22Rv1 (cell line): Measurements from ENCODE around the gene NFYC.

Experiments
- CTCF ChIP-seq: fragments of 450-650 bp; IDR thresholded peaks from 2 replicates; pipeline ENCODE4 v1.5.1; 2017; ENCODE audit warnings: mild to moderate bottlenecking
- ZFX ChIP-seq: fragments of 450-650 bp; IDR thresholded peaks from 2 replicates; pipeline ENCODE4 v1.6.1; 2017; ENCODE audit warnings: antibody characterized with exemption, borderline replicate concordance

GRCh38 chr1:40808444-40808843 lies 116.9 kb downstream of the NFYC start:
- TF ChIP-seq CTCF (no peak), ZFX (no peak)
